Adrenal gland (tissue), 12 donors: ENCODE results near the gene GALNTL6. TPM values are rescaled to one million over a fixed set of nuclear protein-coding genes. Genes with fewer than 3 reads are reported as not detected.

Experiments
- DNase-seq, 7 donors: peaks; one replicate each; pipeline ENCODE4 v3.0.0-alpha.2; 2019 to 2020
- H3K27ac ChIP-seq, 5 donors: fragments of 200-600 bp; sonication (generic) in 4 of 5; 1 replicate in 3 of 5; 2 replicates in 2 of 5; pipeline versions ENCODE4 v1.5.1 to v1.8.0; 2016 to 2020; ENCODE audit warnings: mild to moderate bottlenecking in 1 of 5
- H3K27me3 ChIP-seq: fragments of 200-600 bp; 2 replicates; pipeline ENCODE4 v1.8.0; 2021
- H3K36me3 ChIP-seq, 2 donors: fragments of 200-600 bp; replicated peaks in 1 of 2; 1 replicate in 1 of 2; 2 replicates in 1 of 2; pipeline versions ENCODE4 v1.5.1 to v1.8.0; 2018 to 2022
- H3K4me1 ChIP-seq, 2 donors: fragments of 200-600 bp; replicated peaks in 1 of 2; 1 replicate in 1 of 2; 2 replicates in 1 of 2; pipeline versions ENCODE4 v1.5.1 to v1.8.0; 2018 to 2021
- H3K4me3 ChIP-seq, 4 donors: fragments of 200-600 bp; sonication (generic) in 3 of 4; one replicate each; pipeline ENCODE4 v1.5.1; 2016 to 2018
- H3K9me3 ChIP-seq, 3 donors: fragments of 200-600 bp; sonication (generic) in 1 of 3; replicated peaks in 1 of 3; 1 replicate in 2 of 3; 2 replicates in 1 of 3; pipeline versions ENCODE4 v1.5.1 to v1.8.0; 2016 to 2021
- POLR2A ChIP-seq, 2 donors: fragments of 450-650 bp; IDR thresholded peaks; one replicate each; pipeline ENCODE4 v1.6.1; 2017; ENCODE audit warnings: antibody characterized with exemption in 2 of 2, mild to moderate bottlenecking in 2 of 2, moderate library complexity in 1 of 2
- WGBS, 4 donors: extraction: QIAGEN DNeasy Blood & Tissue Kit in 2 of 4; methylation state at CpG; one replicate each; pipeline versions ENCODE4 v1.1.5 to v1.1.7; 2013 to 2017; 5-methylcytosine and 5-hydroxymethylcytosine counted together
- intact Hi-C, 2 donors: fragments of 100-400 bp; cut with DNase I; formaldehyde crosslinking; loops; one replicate each; pipeline versions ENCODE4 v1.14.1 to v1.15.0; 2022 to 2023
- polyA plus RNA-seq, 3 donors: library from polyadenylated mRNA; stranded (reverse); fragments of 200-250 nt in 2 of 3; fragments of 350-450 nt in 1 of 3; fragmentation: Illumina TruSeq in 1 of 3; extraction: RNeasy Lipid Tissue Mini Kit (QIAGEN cat#74804) in 1 of 3; gene quantifications; one replicate each; pipeline ENCODE4 v1.2.3, GENCODE V29; 2013 to 2014
- total RNA-seq, 9 donors: library from RNA; depleted of rRNA in 4 of 9; stranded (reverse); fragments of >200 nt in 4 of 9; fragments of 120-200 nt in 1 of 9; fragmentation: NEBNext Ultra II Directional in 1 of 9; extraction: Animal tissue kit (Norgen Biotek cat#: 25700) in 1 of 9; gene quantifications; one replicate each; pipeline versions ENCODE4 v1.1.0 to v1.2.4, GENCODE V29; 2013 to 2023
- TF ChIP-seq, protein P1 (sequence below), 6 experiments: fragments of 450-650 bp in 4 of 6; fragments of 200-600 bp in 2 of 6; sonication (generic) in 1 of 6; IDR thresholded peaks; 1 replicate in 5 of 6; 2 replicates in 1 of 6; pipeline versions ENCODE4 v1.5.1 to v1.8.0; 2016 to 2021; ENCODE audit warnings: antibody characterized with exemption in 6 of 6, mild to moderate bottlenecking in 2 of 6, moderate library complexity in 1 of 6
- donor health status: healthy with polysubstance abuse.
- donor health status: Bipolar disorder and iron deficiency.
- donor health status: DM: yes; HTN: yes; CAD: no.
- donor health status: DM: no; HTN: no; CAD: no.
- donor health status: DM: no; HTN: no; CAD: no.
- donor health status: DM: yes; HTN: yes; CAD: no.

The GALNTL6 gene
- total and polyA plus RNA-seq, 12 donors, result 0.10 to 0.96 (median 0.42) TPM; not detected in 1

DNA sequence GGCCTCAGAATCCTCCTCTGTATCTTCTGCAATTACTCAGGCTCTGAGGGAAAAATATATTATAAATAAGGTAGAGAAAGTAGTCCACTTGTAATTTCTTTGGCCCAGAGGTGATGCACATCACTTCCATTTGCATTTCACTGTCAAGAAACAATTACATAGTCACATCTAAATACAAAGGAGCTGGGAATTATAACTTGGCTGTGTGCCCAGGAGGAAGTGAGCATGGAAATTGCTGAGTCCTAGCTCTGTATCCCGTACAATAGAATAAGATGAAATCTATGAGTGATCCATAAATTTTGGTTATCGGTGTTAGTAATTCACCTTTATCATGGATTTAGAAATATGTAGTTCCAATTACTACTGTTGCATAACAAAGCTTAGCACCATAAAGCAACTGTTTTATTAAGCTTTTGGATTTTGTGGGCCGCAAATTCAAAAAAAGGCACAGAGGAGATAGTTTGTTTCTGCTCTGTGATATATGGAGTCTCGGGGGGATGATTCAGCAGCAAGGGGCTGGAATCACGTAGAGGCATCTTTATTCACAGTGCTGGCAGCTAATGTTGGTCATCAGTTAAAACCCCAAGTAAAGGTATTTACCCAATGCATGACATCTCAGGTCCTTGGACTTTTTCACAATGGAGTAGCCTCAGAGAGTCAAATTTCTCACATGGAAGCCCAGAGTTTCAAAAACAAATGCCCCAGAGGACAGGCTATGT, 1114.1 kb downstream of the GALNTL6 start:
- no peak overlapping the region for H3K4me3 ChIP-seq
- intact Hi-C loops, result no loop called here
- no peak for TF ChIP-seq POLR2A (IDR thresholded peaks at IDR 0.05)
- TF ChIP-seq, protein P1, sequence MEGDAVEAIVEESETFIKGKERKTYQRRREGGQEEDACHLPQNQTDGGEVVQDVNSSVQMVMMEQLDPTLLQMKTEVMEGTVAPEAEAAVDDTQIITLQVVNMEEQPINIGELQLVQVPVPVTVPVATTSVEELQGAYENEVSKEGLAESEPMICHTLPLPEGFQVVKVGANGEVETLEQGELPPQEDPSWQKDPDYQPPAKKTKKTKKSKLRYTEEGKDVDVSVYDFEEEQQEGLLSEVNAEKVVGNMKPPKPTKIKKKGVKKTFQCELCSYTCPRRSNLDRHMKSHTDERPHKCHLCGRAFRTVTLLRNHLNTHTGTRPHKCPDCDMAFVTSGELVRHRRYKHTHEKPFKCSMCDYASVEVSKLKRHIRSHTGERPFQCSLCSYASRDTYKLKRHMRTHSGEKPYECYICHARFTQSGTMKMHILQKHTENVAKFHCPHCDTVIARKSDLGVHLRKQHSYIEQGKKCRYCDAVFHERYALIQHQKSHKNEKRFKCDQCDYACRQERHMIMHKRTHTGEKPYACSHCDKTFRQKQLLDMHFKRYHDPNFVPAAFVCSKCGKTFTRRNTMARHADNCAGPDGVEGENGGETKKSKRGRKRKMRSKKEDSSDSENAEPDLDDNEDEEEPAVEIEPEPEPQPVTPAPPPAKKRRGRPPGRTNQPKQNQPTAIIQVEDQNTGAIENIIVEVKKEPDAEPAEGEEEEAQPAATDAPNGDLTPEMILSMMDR (IDR thresholded peaks at IDR 0.05), result no peak
- DNase-seq, result no peak
- H3K27me3 ChIP-seq, result no peaks in the 10 kb centered on the region
- peaks cover 12 to 16% of the 10 kb centered on the region in 2 donors for H3K4me1 ChIP-seq
- no peaks in the 10 kb centered on the region for H3K36me3 ChIP-seq
- H3K27ac ChIP-seq, result peak overlapping the region in 1 of 5 donors; percentile 3
- 65 to 81% (median 69%) methylated on average over 5 of the region's 5 CpGs for WGBS, 4 donors
- H3K9me3 ChIP-seq, result no peaks in the 10 kb centered on the region

DNA sequence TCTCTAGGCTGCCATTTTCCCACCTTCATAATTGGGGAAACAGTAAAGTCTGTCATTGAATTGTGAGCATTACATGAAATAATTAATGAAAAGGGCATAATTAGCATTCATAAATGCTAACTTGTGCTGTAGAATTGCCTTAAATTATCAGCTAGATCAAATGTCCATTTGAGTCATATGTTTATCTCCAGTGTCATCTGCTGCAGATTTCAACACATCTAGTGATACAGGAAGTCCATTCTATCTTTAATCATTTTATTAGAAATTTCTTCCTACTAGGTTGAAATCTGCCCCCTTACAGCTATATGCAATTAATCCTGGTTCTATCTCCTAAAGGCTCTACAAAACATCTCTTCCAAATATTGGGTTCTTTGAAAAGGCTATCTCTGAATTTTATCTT, 1115.1 kb downstream of the GALNTL6 start:
- Histone ChIP-seq H3K27ac (no peak overlapping the region), H3K36me3 (no peaks in the 10 kb centered on the region), H3K9me3 (no peaks in the 10 kb centered on the region), H3K27me3 (no peaks in the 10 kb centered on the region), H3K4me3 (no peak overlapping the region), H3K4me1 (peaks cover 12 to 16% of the 10 kb centered on the region in 2 donors)
- TF ChIP-seq POLR2A (IDR thresholded peaks at IDR 0.05), result no peak
- TF ChIP-seq, protein P1 (IDR thresholded peaks at IDR 0.05), result no peak
- no peak for DNase-seq
- intact Hi-C loops, result no loop called here

DNA sequence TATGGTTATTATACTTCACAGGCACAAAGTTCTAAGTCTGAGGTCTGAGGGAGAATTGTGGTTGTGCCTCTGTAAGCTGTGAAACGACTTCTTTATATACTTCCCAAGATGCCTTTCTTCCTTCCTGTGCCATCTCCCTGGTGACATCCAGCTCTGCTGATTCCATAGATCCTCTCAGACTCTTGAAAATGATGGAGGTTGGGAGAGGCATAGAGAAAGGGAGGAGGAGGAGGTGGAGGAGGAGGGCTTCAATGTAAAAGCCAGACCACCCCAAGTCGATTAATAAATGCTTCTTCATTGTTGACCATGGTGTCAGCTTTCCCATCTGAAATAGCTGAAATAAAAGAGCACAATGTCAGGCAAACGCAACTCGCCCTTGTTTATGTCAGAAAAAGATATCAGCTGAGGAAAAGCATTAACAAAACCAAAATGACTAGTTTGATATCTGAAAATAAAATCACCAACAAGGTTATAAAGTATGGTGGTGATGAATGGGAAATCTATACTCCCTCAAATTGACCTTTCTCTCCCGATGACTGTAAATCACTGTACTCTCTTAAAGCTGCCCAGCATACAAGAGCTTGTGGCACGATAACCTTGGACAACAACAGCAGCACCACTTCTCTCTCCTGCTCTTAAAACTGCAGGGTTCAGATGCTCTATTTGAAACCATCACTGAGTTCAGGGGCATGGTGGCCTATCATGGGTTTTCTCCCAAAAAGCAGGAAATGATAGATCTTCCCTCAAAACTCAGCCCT, 1125.0 kb downstream of the GALNTL6 start:
- Histone ChIP-seq H3K9me3 (no peaks in the 10 kb centered on the region), H3K4me1 (no peaks in the 10 kb centered on the region), H3K27ac (no peak overlapping the region), H3K4me3 (no peak overlapping the region), H3K27me3 (no peaks in the 10 kb centered on the region), H3K36me3 (no peaks in the 10 kb centered on the region)
- no peak for TF ChIP-seq POLR2A (IDR thresholded peaks at IDR 0.05)
- TF ChIP-seq, protein P1 (IDR thresholded peaks at IDR 0.05), result no peak
- no peak for DNase-seq
- 39 to 49% (median 43%) methylated on average over 6 of the region's 6 CpGs for WGBS, 4 donors
- intact Hi-C loops, result no loop called here

DNA sequence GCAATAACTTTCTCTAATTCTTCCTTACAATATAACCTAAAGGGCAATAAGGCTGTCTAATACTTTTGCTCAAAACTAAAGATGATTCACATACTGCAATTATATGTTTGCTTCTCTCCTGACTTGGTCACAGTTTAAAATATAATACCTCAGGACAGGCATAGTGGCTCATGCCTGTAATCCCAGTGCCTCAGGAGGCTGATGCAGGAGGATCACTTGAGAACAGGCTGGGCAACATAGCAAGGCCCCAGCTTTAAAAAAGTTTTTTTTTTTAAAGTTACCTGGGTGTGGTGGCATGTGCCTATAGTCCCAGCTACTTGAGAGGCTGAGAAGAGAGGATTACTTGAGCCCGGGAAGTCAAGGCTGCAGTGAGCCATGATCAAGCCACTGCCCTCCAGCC, 1125.7 kb downstream of the GALNTL6 start:
- TF ChIP-seq, protein P1 (IDR thresholded peaks at IDR 0.05), result no peak
- TF ChIP-seq POLR2A (IDR thresholded peaks at IDR 0.05), result no peak
- no peaks in the 10 kb centered on the region for H3K36me3 ChIP-seq
- WGBS, 4 donors, result 75 to 100% (median 90%) methylated on average over 1 of the region's 1 CpG
- intact Hi-C loops, result no loop called here
- H3K27ac ChIP-seq, result no peak overlapping the region
- no peaks in the 10 kb centered on the region for H3K27me3 ChIP-seq
- no peak for DNase-seq
- no peaks in the 10 kb centered on the region for H3K9me3 ChIP-seq
- no peaks in the 10 kb centered on the region for H3K4me1 ChIP-seq
- no peak overlapping the region for H3K4me3 ChIP-seq
